ENCODE measurements around the gene RASGRF1.

Gene RASGRF1

DNA sequence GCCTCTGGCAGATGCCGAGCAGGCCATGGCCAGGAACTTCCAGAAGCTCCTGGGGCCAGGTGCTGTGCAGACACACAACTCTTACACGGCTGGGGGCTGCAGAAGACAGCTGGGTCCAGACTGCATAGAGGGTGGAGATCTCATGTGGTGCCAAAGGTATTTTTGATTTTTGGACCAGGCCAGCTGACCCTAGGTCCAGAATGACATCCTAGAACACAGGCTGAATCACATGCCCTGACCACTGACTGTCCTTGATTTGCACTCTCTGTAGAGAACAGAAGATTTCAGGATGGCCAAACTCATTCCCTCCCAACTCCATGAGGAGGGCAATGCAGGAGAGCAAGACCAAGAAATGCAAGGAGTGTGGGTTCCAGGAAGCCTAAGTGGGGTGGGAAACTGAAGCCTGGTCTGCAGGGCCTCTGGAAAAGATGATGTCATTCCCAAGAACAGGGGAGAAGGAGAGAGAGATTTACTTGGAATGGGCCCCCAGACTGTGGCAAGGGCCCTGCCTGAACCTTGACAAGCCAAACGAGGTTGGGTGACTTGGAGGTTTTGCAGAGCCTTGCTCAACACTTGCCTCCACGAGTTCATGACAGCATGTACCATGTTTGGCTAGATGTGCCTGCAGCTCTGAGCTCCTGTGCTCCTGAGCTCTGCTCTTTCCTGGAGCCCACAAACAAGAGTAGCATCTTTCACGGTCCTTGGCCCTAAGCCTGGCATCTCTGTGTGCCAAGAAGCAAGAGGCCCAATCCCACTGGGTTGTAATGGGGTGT lies 107.2 kb downstream of the RASGRF1 start:
- no peak for DNase-seq

DNA sequence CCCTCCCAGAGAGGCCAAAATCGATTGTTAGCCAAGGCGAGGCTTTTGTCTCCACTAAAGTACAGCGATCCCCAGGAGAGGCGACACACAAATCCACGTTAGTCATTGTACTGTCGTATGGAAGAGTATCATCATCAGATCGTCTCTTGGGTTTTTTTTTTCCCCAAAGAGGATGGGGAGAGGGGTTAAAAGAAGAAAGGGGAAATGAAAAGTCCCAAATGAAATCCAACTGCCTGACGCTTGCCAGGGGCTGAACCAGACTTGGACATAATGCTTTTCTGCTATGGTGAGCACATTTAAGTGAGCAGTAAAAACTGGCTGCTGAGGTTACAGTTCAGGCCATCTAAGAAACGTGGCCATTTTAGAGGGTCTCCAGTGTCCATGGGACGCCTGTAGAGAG lies 107.8 kb downstream of the RASGRF1 start:
- no peak for DNase-seq

- peak; percentile 59 for DNase-seq
These were observed 108.9 kb downstream of the RASGRF1 start for GRCh38 chr15:78981532-78982313.

GRCh38 chr15:78979456-78980320 lies 110.9 kb downstream of the RASGRF1 start:
- DNase-seq: peak; percentile 95

GRCh38 chr15:78978601-78979179 lies 111.9 kb downstream of the RASGRF1 start:
- no peak for DNase-seq

- DNase-seq: no peak
These were observed 112.8 kb downstream of the RASGRF1 start for GRCh38 chr15:78977591-78978347.

- DNase-seq: no peak
These were observed 113.4 kb downstream of the RASGRF1 start for GRCh38 chr15:78977091-78977571.

DNA sequence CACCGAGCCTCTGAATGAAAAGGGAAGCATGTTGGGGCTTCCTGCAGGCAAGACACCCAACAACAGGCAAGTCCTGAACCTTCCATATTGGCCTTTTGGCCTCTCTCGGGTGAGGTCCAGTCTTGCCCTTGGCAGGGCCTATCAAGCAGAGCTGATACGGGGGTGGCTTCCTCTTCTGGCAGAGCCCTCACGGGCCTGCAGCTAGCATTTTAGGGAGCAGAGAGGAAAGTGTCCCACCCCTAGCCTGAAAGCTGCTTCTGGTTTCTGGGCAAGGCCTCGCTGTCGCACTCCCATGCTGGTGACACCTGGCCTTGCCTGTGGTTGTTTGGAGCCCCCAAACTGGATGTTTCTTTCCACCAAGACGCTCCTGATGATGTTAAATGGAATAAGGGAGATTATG lies 113.9 kb downstream of the RASGRF1 start:
- DNase-seq: no peak

DNA sequence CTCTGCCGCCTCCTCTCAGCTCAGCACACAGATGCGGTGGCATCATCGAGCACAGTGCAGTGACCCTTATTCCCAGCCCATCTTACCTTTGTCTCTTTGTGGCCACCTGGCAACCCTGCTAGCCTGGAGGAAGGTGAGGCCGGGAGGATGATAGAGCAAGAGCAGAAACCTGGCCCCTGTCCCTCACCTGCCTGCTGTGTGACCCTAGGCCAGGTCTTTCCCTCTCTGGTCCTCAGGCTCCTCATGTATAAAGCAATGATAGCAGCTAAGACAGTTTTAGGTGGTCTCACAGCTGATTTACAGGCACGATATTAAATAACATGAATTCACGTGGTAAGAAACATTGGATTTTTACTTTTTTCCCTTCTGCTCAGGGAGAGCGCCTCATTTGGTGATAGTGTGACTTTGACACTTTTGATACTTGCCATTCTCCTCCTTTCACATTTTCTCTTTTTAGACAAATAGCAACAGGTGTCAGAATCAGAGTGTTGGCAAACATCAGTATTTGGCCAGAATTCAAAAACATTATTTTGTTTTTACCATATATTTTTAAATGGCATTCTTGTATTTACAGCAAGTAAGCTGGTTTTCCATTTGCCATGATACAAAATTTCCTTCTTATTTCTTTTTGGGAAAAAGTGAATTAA lies 116.2 kb downstream of the RASGRF1 start:
- no peak for DNase-seq

- DNase-seq: no peak
These were observed 120.8 kb downstream of the RASGRF1 start for GRCh38 chr15:78969687-78970349.

GRCh38 chr15:78968539-78969271 lies 121.9 kb downstream of the RASGRF1 start:
- DNase-seq: no peak

DNA sequence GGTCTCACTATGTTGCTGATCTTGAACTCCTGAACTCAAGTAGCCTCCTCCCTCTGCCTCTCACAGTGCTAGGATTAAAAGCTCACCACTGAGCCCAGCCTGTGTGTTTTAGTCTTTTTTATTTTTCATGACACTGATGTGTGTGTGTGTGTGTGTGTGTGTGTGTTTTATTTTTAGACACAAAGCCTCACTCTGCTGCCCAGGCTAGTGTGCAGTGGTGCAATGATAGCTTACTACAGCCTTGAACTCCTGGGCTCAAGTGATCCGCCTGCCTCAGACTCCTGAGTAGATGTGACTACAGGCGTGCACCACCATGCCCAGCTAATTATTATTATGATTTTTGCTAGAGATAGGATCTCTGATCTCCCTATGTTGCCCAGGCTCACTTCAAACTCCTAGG lies 122.5 kb downstream of the RASGRF1 start:
- DNase-seq: no peak

DNA sequence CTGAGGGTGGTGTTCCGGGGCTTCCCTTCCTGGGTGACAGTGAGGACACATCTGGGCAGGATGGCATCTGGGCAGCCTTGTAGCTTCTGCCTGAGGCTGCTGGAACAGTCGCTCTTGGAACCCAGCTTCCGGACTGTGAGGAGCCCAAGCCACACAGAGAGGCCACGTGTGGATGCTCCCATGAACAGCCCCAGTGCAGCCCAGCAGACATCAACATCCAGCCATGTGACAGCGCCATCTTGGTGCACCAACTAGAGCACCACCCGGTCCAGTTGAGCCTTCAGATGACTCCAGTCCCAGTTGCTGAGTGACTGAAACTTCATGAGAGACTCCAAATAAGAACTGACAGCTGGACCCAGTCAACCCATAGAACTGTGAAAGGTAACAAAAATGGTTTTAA lies 130.3 kb downstream of the RASGRF1 start:
- no peak for DNase-seq

DNA sequence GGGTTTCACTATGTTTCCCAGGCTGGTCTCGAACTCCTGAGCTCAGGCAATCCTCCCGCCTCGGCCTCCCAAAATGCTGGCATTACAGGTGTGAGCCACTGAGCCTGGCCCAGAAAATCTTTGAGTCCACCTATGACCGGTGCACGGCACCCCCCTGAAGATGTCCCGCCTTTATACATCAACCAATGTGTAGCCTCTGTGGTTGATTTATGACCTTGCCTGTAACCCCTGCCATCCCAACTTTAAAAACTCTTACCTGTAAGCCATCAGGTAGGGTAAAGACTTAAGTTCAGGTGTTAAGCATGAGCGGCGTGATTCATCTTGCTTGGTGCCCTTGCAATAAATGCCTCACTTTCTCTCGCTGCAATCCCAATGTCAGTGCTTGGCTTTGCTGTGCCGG lies 131.2 kb downstream of the RASGRF1 start:
- DNase-seq: no peak

- no peak for DNase-seq
These were observed 133.0 kb downstream of the RASGRF1 start for GRCh38 chr15:78957416-78958093.

DNA sequence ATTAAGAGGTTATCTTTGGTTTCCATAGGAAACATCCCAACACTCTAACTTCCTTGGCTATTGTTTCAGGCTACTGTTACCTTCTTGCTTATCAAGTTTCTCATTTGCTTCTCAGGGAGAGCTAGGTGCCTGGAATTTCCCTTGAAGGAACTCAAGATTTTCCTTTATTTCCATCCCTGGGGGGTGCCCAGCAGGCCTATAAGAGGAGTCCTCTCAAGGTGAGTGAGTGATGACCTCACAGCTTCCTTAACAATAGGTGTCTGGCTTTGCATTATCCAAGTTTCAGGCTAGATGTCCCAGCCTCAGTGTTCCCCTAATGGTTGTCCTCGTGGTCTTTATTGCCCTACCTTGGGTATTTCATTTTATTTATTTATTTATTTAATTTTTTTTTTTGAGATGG lies 133.6 kb downstream of the RASGRF1 start:
- no peak for DNase-seq

- DNase-seq: no peak
These were observed 135.2 kb downstream of the RASGRF1 start for GRCh38 chr15:78955355-78955754.

DNA sequence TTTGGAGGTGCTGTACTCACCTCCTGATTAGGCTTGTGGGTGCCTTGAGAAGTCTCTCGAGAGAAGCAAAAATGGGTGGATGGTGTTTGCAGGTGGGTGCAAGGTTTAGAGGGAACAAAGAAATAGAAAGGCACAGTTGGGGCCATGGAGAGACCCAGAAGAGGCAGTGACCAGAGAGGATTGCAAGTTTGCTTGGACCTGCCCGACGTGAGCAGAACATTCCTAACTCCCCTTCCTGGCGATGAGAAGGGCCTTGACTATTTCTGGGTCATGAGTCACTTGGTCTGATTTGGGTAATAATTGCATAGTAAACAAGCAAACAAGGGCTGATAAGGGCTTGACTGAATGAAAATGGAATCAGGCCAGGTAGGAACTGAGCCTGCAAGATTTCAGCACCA lies 138.7 kb downstream of the RASGRF1 start:
- DNase-seq: no peak
